SK-N-MC (cell line): ENCODE measurements around the gene SULF2.

Source experiments
- DNase-seq: peaks from one replicate; pipeline ENCODE4 v3.0.0-alpha.2; 2011; ENCODE audit warnings: low read depth, low spot score
- H3K27ac ChIP-seq: fragments of 200-600 bp; sonication (generic); 2 replicates; pipeline ENCODE4 v1.5.1; 2016; ENCODE audit warnings: mixed run types
- H3K36me3 ChIP-seq: fragments of 200-600 bp; sonication (generic); 2 replicates; pipeline ENCODE4 v1.6.1; 2017; ENCODE audit warnings: antibody characterized with exemption, low read length, mixed read lengths; ENCODE audit not compliant: insufficient read depth
- H3K4me3 ChIP-seq: fragments of 200-600 bp; sonication (generic); 2 replicates; pipeline ENCODE4 v1.5.1; 2016
- H3K9ac ChIP-seq: fragments of 200-600 bp; sonication (generic); 2 replicates; pipeline ENCODE4 v1.8.0; 2017; ENCODE audit warnings: mixed run types, mixed read lengths; ENCODE audit not compliant: insufficient read length
- H3K9me3 ChIP-seq: fragments of 200-600 bp; sonication (generic); 2 replicates; pipeline ENCODE4 v1.6.1; 2017; ENCODE audit warnings: low read depth, mild to moderate bottlenecking, antibody characterized with exemption, low read length, moderate library complexity, mixed read lengths
- EZH2 ChIP-seq: fragments of 200-600 bp; sonication (generic); IDR thresholded peaks from one replicate; pipeline ENCODE4 v1.6.1; 2017; ENCODE audit warnings: antibody characterized with exemption
- FOXP2 ChIP-seq: optimal IDR thresholded peaks from 2 replicates; pipeline ENCODE3; 2011; ENCODE audit warnings: mild to moderate bottlenecking, moderate library complexity; ENCODE audit not compliant: insufficient read depth; ENCODE audit errors: extremely low read length, control extremely low read depth
- POLR2AphosphoS5 ChIP-seq: IDR thresholded peaks from 2 replicates; pipeline ENCODE4 v1.6.1; 2012; ENCODE audit warnings: mild to moderate bottlenecking, low read depth, low read length, borderline replicate concordance

SULF2 gene

GRCh38 chr20:47672886-47673670 lies 112.2 kb downstream of the SULF2 start:
- Histone ChIP-seq H3K4me3 (no peak overlapping the region), H3K9me3 (no peaks in the 10 kb centered on the region), H3K36me3 (no peaks in the 10 kb centered on the region), H3K9ac (no peak overlapping the region), H3K27ac (no peak overlapping the region)
- TF ChIP-seq EZH2 (no peak), FOXP2 (no peak), POLR2AphosphoS5 (no peak)
- no peak for DNase-seq

DNA sequence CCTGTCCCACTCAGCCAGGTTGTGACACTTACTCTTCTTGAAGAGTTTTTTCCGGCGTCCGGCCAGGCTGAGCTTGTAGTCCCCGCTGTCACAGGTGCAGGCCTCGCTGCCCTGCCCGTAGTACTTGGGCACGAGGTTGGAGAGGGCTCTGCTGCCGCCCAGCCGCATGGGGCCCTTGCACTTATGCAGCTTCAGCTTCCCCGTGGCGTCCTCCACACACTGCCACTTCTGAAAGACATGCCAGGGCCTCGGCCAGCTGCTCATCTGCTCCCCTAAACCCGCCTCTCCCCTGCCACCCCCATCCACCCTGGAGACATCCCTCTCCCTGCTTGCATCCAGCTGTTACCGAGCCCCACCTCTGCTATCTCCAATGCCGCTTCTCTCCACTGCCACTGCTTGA lies 113.1 kb downstream of the SULF2 start:
- no peak overlapping the region for H3K9ac ChIP-seq
- H3K27ac ChIP-seq, result no peak overlapping the region
- DNase-seq, result no peak
- H3K36me3 ChIP-seq, result no peaks in the 10 kb centered on the region
- no peaks in the 10 kb centered on the region for H3K9me3 ChIP-seq
- H3K4me3 ChIP-seq, result no peak overlapping the region
- TF ChIP-seq EZH2 (no peak), FOXP2 (no peak)

- no peak overlapping the region for H3K9ac ChIP-seq
- H3K27ac ChIP-seq, result no peak overlapping the region
- TF ChIP-seq FOXP2 (no peak), POLR2AphosphoS5 (no peak), EZH2 (no peak)
- DNase-seq, result no peak
- no peak overlapping the region for H3K4me3 ChIP-seq
- H3K36me3 ChIP-seq, result no peaks in the 10 kb centered on the region
- H3K9me3 ChIP-seq, result no peaks in the 10 kb centered on the region
These were observed 114.4 kb downstream of the SULF2 start for GRCh38 chr20:47670913-47671312.

DNA sequence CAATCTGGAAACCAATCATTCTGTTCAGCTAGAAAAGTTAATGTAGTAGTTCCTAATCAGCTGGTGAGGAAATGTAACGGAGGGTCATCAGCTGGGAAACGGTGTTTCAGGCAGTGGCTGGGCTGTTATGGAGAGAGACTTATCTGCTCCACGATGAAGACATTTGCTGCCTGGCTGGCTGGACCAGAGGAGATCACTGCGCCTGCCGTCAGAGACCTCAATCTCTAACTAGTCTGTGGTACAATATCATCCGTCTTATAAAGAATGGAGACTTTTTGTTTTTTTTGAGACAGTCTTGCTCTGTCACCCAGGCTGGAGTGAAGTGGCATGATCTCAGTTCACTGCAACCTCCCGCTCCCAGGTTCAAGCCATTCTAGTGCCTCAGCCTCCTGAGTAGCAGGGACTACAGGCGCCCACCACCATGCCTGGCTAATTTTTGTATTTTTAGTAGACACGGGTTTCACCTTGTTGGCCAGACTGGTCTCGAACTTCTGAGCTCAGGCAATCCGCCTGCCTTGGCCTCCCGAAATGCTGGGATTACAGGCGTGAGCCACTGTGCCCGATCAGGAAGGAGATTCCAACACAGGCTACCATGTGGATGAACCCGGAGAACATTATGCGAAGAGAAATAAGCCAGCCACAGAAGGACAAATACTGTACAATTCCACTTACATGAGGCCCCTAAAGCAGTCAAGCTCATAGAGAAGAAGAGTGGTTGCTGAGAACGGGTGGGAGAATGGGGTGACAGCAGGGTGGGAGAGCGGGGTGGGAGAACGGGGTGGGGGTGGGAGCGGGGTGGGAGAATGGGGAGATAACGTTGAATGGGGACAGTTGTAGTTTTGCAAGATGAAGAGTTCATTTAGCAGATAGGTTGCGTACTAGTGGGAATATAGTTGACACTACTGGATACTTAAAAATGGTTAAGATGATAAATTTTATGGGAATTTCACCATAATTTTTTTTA lies 115.1 kb downstream of the SULF2 start:
- no peak overlapping the region for H3K4me3 ChIP-seq
- H3K27ac ChIP-seq, result no peak overlapping the region
- no peak for DNase-seq
- no peaks in the 10 kb centered on the region for H3K36me3 ChIP-seq
- H3K9me3 ChIP-seq, result no peaks in the 10 kb centered on the region
- no peak overlapping the region for H3K9ac ChIP-seq
- TF ChIP-seq EZH2 (no peak), FOXP2 (no peak), POLR2AphosphoS5 (no peak)

DNA sequence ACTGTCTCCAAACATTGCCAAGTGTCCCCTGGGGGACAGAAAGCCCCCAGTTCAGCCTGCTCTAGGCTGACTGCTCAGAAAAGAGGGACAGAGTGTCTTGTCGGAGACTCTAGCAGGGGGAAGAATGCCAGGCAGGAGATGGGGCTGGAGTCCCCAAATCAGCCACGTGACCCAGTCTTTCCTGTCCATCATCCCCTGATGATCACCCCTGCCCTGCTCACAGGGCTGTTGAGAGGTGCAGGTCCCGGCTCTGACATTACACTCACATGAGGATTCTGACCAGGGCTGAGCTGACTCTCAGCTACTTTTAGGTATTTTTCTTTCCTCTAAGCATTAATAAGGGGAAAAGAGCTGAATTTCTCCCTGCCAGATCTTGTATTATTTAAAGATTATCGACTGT lies 115.8 kb downstream of the SULF2 start:
- H3K27ac ChIP-seq, result no peak overlapping the region
- H3K4me3 ChIP-seq, result no peak overlapping the region
- TF ChIP-seq EZH2 (no peak), POLR2AphosphoS5 (no peak), FOXP2 (no peak)
- no peak for DNase-seq
- no peak overlapping the region for H3K9ac ChIP-seq
- H3K36me3 ChIP-seq, result no peaks in the 10 kb centered on the region
- no peaks in the 10 kb centered on the region for H3K9me3 ChIP-seq

DNA sequence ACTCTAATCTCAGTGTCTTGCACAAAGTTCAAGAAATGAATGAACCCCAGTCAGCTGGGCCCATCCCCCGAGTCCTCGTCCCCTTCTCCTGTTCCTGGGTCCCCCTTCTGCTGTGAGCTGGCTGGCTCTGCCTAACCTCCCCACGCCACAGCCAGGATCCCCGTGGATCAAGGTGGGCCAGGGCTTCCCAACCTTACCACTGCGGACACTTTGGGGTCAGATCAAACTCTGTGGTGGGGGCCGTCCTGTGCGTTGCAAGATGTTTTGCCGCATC lies 116.2 kb downstream of the SULF2 start:
- Histone ChIP-seq H3K9me3 (no peaks in the 10 kb centered on the region), H3K4me3 (no peak overlapping the region), H3K9ac (no peak overlapping the region), H3K27ac (no peak overlapping the region), H3K36me3 (no peaks in the 10 kb centered on the region)
- DNase-seq, result no peak
- TF ChIP-seq EZH2 (no peak), FOXP2 (no peak), POLR2AphosphoS5 (no peak)

GRCh38 chr20:47668313-47669151 lies 116.7 kb downstream of the SULF2 start:
- no peak for DNase-seq
- H3K27ac ChIP-seq, result no peak overlapping the region
- no peak for TF ChIP-seq EZH2
- TF ChIP-seq POLR2AphosphoS5, result no peak
- no peak for TF ChIP-seq FOXP2
- H3K4me3 ChIP-seq, result no peak overlapping the region
- H3K9me3 ChIP-seq, result no peaks in the 10 kb centered on the region
- no peak overlapping the region for H3K9ac ChIP-seq
- no peaks in the 10 kb centered on the region for H3K36me3 ChIP-seq
